A673 (cell line): ENCODE data around the gene PLA2G6. TPM values are rescaled to one million over a fixed set of nuclear protein-coding genes. Genes with fewer than 3 reads are reported as not detected.

Experiments
- BruUV-seq: library from RNA; stranded (reverse); fragments of 400-500 nt; replicated peaks from 2 replicates; lab custom pipeline; 2021; lab: Mats Ljungman, UMichigan
- CTCF ChIA-PET: fragments of 300-600 bp; sonication (Branson Sonifier 250); formaldehyde crosslinking; loops from one replicate; lab custom pipeline; 2022; ENCODE audit warnings: antibody characterized with exemption; lab: Charles Lee
- POLR2A ChIA-PET: fragments of 300-600 bp; sonication (Branson Sonifier 250); formaldehyde crosslinking; loops from one replicate; lab custom pipeline; 2022; ENCODE audit warnings: antibody characterized with exemption; ENCODE audit not compliant: low non-redundant PET; lab: Charles Lee
- DNase-seq: peaks from one replicate; pipeline ENCODE4 v3.0.0-alpha.2; 2015; ENCODE audit warnings: low spot score
- H3K27ac ChIP-seq: fragments of 200-600 bp; sonication (generic); 2 replicates; pipeline ENCODE4 v1.5.1; 2016; ENCODE audit warnings: mixed run types, low read depth, mild to moderate bottlenecking, mixed read lengths, antibody characterized with exemption, low read length; ENCODE audit not compliant: poor library complexity, severe bottlenecking
- H3K27me3 ChIP-seq: fragments of 200-600 bp; sonication (generic); replicated peaks from 2 replicates; pipeline ENCODE4 v1.6.1; 2017; ENCODE audit warnings: mixed run types, low read depth, mild to moderate bottlenecking, mixed read lengths, antibody characterized with exemption, low read length; ENCODE audit not compliant: insufficient read depth, poor library complexity
- H3K36me3 ChIP-seq: fragments of 200-600 bp; sonication (generic); 2 replicates; pipeline ENCODE4 v1.6.1; 2016; ENCODE audit warnings: mixed run types, mild to moderate bottlenecking, mixed read lengths, antibody characterized with exemption, low read length; ENCODE audit not compliant: insufficient read depth, poor library complexity, severe bottlenecking
- H3K4me1 ChIP-seq: fragments of 200-600 bp; sonication (generic); 2 replicates; pipeline ENCODE4 v1.6.1; 2017; ENCODE audit warnings: mixed run types, mild to moderate bottlenecking, mixed read lengths, antibody characterized with exemption, low read length; ENCODE audit not compliant: insufficient read depth, poor library complexity, severe bottlenecking
- H3K4me3 ChIP-seq: fragments of 200-600 bp; sonication (generic); 2 replicates; pipeline ENCODE4 v1.5.1; 2016; ENCODE audit warnings: low read depth, mixed run types, mild to moderate bottlenecking, mixed read lengths, low read length; ENCODE audit not compliant: poor library complexity, severe bottlenecking
- H3K9me3 ChIP-seq: fragments of 200-600 bp; sonication (generic); 2 replicates; pipeline ENCODE4 v1.6.1; 2016; ENCODE audit warnings: mixed run types, low read depth, mild to moderate bottlenecking, mixed read lengths, antibody characterized with exemption, low read length; ENCODE audit not compliant: poor library complexity, severe bottlenecking
- EZH2 ChIP-seq: fragments of 200-600 bp; sonication (generic); IDR thresholded peaks from 2 replicates; pipeline ENCODE4 v1.6.1; 2017; ENCODE audit warnings: borderline replicate concordance, low read depth, mild to moderate bottlenecking, mixed read lengths, antibody characterized with exemption, low read length; ENCODE audit not compliant: poor library complexity, severe bottlenecking
- intact Hi-C: fragments of 100-400 bp; cut with micrococcal nuclease; formaldehyde crosslinking; loops from one replicate; pipeline ENCODE4 v1.10.0; 2022; ENCODE audit not compliant: unreplicated experiment
- total RNA-seq: library from RNA; stranded (reverse); gene quantifications from 2 replicates; pipeline ENCODE4 v1.2.3, GENCODE V29; 2021
- TF ChIP-seq, protein P1 (sequence below): fragments of 300-800, 200-600 bp; sonication (generic); conservative IDR thresholded peaks from 2 replicates; pipeline ENCODE4 v1.5.1; 2017; ENCODE audit warnings: low read depth, mild to moderate bottlenecking, antibody characterized with exemption, low read length, moderate library complexity, mixed read lengths

PLA2G6 gene
- total RNA-seq, 1 experiment from 2014 or later, result 31.8 TPM

GRCh38 chr22:38125038-38125610 lies 56.5 kb downstream of the PLA2G6 start:
- CTCF ChIA-PET, result no interaction called here
- no peak overlapping the region for H3K4me3 ChIP-seq
- no peak for DNase-seq
- H3K36me3 ChIP-seq, result no peaks in the 10 kb centered on the region
- no TSS peak for BruUV-seq
- H3K27me3 ChIP-seq, result no peaks in the 10 kb centered on the region
- TF ChIP-seq, protein P1, sequence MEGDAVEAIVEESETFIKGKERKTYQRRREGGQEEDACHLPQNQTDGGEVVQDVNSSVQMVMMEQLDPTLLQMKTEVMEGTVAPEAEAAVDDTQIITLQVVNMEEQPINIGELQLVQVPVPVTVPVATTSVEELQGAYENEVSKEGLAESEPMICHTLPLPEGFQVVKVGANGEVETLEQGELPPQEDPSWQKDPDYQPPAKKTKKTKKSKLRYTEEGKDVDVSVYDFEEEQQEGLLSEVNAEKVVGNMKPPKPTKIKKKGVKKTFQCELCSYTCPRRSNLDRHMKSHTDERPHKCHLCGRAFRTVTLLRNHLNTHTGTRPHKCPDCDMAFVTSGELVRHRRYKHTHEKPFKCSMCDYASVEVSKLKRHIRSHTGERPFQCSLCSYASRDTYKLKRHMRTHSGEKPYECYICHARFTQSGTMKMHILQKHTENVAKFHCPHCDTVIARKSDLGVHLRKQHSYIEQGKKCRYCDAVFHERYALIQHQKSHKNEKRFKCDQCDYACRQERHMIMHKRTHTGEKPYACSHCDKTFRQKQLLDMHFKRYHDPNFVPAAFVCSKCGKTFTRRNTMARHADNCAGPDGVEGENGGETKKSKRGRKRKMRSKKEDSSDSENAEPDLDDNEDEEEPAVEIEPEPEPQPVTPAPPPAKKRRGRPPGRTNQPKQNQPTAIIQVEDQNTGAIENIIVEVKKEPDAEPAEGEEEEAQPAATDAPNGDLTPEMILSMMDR, result no peak
- TF ChIP-seq EZH2, result no peak
- intact Hi-C loops, result no loop called here
- H3K4me1 ChIP-seq, result no peaks in the 10 kb centered on the region
- no peaks in the 10 kb centered on the region for H3K9me3 ChIP-seq
- POLR2A ChIA-PET, result no interaction called here
- H3K27ac ChIP-seq, result no peak overlapping the region

GRCh38 chr22:38124236-38124974 lies 57.2 kb downstream of the PLA2G6 start:
- H3K27ac ChIP-seq, result no peak overlapping the region
- DNase-seq, result no peak
- no peaks in the 10 kb centered on the region for H3K27me3 ChIP-seq
- H3K36me3 ChIP-seq, result no peaks in the 10 kb centered on the region
- H3K4me1 ChIP-seq, result no peaks in the 10 kb centered on the region
- TF ChIP-seq, protein P1, result no peak
- no peak for TF ChIP-seq EZH2
- CTCF ChIA-PET, result no interaction called here
- POLR2A ChIA-PET, result no interaction called here
- BruUV-seq, result no TSS peak
- intact Hi-C loops, result no loop called here
- H3K4me3 ChIP-seq, result no peak overlapping the region
- no peaks in the 10 kb centered on the region for H3K9me3 ChIP-seq

DNA sequence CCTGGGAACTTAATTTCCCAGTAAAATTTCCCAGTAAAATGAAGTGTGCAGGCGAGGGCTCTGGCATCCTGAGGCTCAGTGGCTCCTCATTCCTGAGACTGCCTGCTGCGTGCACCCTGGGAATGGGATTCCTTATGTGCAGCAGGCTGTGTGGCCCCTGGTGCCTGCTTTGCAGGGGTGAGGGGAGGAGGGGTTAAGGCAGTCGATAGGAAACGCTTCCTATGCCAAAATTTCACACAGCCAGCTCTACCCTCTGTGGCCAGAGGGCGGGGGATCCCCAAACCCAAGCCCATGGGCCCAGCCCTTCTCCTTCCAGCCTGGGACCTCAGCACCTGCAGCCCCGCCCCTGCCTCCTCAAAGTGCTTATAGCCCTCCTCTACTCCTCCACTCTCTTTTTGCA lies 59.0 kb downstream of the PLA2G6 start:
- H3K36me3 ChIP-seq, result no peaks in the 10 kb centered on the region
- no peak overlapping the region for H3K27ac ChIP-seq
- intact Hi-C loops, result no loop called here
- no peaks in the 10 kb centered on the region for H3K27me3 ChIP-seq
- no peak for TF ChIP-seq EZH2
- TF ChIP-seq, protein P1, result no peak
- H3K9me3 ChIP-seq, result no peaks in the 10 kb centered on the region
- ChIA-PET CTCF (no interaction called here), POLR2A (no interaction called here)
- H3K4me1 ChIP-seq, result no peaks in the 10 kb centered on the region
- DNase-seq, result no peak
- H3K4me3 ChIP-seq, result no peak overlapping the region
- no TSS peak for BruUV-seq
